ENCODE measurements around the gene KCNJ9.

KCNJ9 gene

GRCh38 chr1:160066829-160067745 is 14.3 kb upstream of the KCNJ9 start:
- DNase-seq: no peak

GRCh38 chr1:160068225-160068624 is 13.1 kb upstream of the KCNJ9 start:
- DNase-seq: no peak

GRCh38 chr1:160069460-160070231 is 11.7 kb upstream of the KCNJ9 start, which contains the start of gene KCNJ10:
Gene KCNJ10, minus strand, starts transcription at chr1:160070160. Its CDS starts 27,628 bp downstream, at chr1:160042532.
- DNase-seq: no peak

GRCh38 chr1:160070243-160071163 is 10.8 kb upstream of the KCNJ9 start:
- peak; percentile 90 for DNase-seq

- no peak for DNase-seq
Observed at GRCh38 chr1:160071289-160071688, 10.0 kb upstream of the KCNJ9 start.

- no peak for DNase-seq
Observed at GRCh38 chr1:160074865-160075264, 6.5 kb upstream of the KCNJ9 start.

- no peak for DNase-seq
Observed at GRCh38 chr1:160075836-160076235, 5.5 kb upstream of the KCNJ9 start.

GRCh38 chr1:160076295-160076694 is 5.0 kb upstream of the KCNJ9 start:
- no peak for DNase-seq

- DNase-seq: no peak
Observed at GRCh38 chr1:160077486-160077885, 3.9 kb upstream of the KCNJ9 start.

GRCh38 chr1:160078512-160079195 is 2.7 kb upstream of the KCNJ9 start:
- peak; percentile 46 for DNase-seq

- no peak for DNase-seq
Observed at GRCh38 chr1:160079448-160079847, 1.9 kb upstream of the KCNJ9 start.

GRCh38 chr1:160080381-160081100 is 797 bp upstream of the KCNJ9 start:
- DNase-seq: no peak

GRCh38 chr1:160082487-160082886 is 1.1 kb downstream of the KCNJ9 start:
- DNase-seq: no peak

- no peak for DNase-seq
Observed at GRCh38 chr1:160082926-160083325, 1.6 kb downstream of the KCNJ9 start.

- DNase-seq: no peak
Observed at GRCh38 chr1:160083968-160084770, 2.8 kb downstream of the KCNJ9 start.

- no peak for DNase-seq
Observed at GRCh38 chr1:160084771-160085321, 3.5 kb downstream of the KCNJ9 start.

- peak; percentile 87 for DNase-seq
Observed at GRCh38 chr1:160085686-160086455, 4.5 kb downstream of the KCNJ9 start.

- DNase-seq: no peak
Observed at GRCh38 chr1:160086456-160086892, 5.1 kb downstream of the KCNJ9 start.

- DNase-seq: no peak
Observed at GRCh38 chr1:160087118-160087662, 5.9 kb downstream of the KCNJ9 start.
